Measurements from ENCODE around the gene KRT76.

KRT76 gene

DNA sequence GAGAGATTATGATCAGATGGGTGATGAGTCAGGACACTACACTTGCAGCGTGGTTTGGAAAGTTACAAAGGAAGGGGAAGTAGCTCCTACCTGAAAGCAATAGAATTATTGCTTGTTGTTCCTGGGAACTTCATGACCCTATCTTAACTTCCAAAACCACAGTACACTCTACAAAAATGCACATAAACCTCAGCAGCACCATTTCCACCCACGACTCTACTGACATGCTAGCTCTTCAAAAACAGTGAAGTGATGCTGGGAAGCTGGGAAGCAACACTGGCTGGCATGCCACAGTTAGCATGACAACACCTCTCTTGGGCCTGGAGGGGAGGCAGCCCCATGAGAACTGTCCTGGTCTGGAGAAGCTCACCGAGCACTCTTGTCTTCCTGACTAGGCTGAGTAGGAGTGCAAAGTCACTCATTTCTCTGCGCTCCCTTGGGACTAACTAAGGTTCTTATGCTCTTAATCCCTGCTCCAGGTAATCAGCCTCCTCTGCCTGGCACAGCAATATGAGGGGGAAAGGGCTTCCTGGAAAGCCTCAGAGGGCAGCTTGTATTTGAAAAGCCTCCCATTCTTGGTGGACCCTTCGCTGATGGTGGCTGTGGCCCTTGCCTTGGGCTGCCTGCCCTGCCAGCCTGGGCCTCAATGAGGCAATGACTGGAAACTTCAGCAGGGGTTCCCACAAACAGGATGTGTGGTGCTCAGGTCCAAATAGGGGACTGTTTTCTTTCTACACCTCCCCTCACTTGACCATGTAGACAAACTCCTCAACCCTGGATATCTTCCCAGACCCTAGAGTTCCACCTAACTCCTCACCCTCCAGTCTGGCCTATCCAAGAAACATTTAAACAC, 17.6 kb upstream of the KRT76 start:
- POLR2A ChIA-PET = no interaction called here
- CTCF ChIA-PET = interaction anchor here (0.6 kb wide), 1 partner anchor 510 kb away, joined by 3 read pairs; no protein-coding TSS in a partner anchor

GRCh38 chr12:52792185-52793029, 15.3 kb upstream of the KRT76 start:
- POLR2A ChIA-PET = no interaction called here
- DNase-seq (ENCODE audit: extremely low spot score) = no peak
- TF ChIP-seq CTBP1 (IDR thresholded peaks at IDR 0.05; ENCODE audit: borderline replicate concordance) (no peak), BHLHE40 (IDR thresholded peaks at IDR 0.05; ENCODE audit: borderline replicate concordance) (no peak)
- CTCF ChIA-PET = no interaction called here

More for the DNA sequence above, 17.6 kb upstream of the KRT76 start:
- DNase-seq (ENCODE audit: extremely low spot score) = no peak
- TF ChIP-seq SUZ12 (IDR thresholded peaks at IDR 0.05) (no peak), ARNT (IDR thresholded peaks at IDR 0.05) (no peak), SP1 (IDR thresholded peaks at IDR 0.05) (no peak), NFRKB (IDR thresholded peaks at IDR 0.05) (no peak), PKNOX1 (IDR thresholded peaks at IDR 0.05) (no peak), HDGF (IDR thresholded peaks at IDR 0.05; ENCODE audit: borderline replicate concordance) (no peak), TARDBP (IDR thresholded peaks at IDR 0.05) (no peak)

DNA sequence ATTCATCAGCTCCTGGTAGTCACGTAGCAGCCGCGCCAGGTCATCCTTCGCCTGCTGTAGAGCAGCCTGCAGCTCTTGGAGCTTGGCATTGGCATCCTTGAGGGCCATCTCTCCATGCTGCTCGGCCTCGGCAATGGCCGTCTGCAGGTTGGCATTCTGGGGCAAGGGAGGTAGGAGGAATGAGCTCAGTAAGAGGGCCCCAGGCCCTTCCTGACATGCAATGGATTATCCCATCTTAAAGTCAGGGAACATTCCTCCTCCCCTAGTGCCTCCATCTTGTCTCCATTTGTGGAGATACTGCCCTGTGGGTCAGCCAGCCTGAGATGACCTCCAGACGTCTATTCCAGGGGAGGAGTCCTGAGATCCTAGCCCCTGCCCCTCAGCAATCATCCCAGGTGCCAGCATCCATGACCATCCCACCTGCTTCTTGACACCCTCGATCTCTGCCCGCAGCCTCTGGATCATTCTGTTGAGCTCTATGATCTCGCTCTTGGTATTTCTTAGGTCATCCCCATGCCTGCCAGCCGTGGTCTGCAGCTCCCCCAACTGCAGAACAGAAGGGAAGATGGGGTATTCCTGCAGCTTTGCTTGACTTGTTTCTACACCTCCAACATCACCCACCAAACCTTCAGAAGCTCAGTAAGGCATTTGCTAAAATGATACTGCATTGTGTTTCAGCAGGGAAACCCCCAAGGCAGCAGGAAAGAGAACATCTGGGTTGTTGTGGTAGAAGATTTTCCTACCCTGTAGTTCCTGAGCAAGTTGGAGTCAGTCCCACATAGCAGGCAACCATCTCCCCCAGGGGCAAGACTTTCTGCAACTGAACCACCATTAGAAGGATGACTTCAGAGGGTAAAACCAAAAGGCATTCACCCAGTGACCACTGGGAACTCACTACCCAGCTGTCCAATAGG, 14.4 kb upstream of the KRT76 start:
- POLR2A ChIA-PET = no interaction called here
- CTCF ChIA-PET = no interaction called here
- no peak for TF ChIP-seq ZNF384 (IDR thresholded peaks at IDR 0.05)
- no peak for TF ChIP-seq SP1 (IDR thresholded peaks at IDR 0.05)
- no peak for TF ChIP-seq ELF4 (IDR thresholded peaks at IDR 0.05)
- TF ChIP-seq LEF1 (IDR thresholded peaks at IDR 0.05; ENCODE audit: borderline replicate concordance) = no peak
- TF ChIP-seq SUZ12 (IDR thresholded peaks at IDR 0.05) = no peak
- no peak for TF ChIP-seq L3MBTL2 (conservative IDR thresholded peaks at IDR 0.05)
- TF ChIP-seq PKNOX1 (IDR thresholded peaks at IDR 0.05) = no peak
- no peak for TF ChIP-seq FOXK2 (IDR thresholded peaks at IDR 0.05)
- no peak for TF ChIP-seq BHLHE40 (IDR thresholded peaks at IDR 0.05; ENCODE audit: borderline replicate concordance)
- TF ChIP-seq FOXM1 (IDR thresholded peaks at IDR 0.05; ENCODE audit: borderline replicate concordance) = no peak
- TF ChIP-seq HDGF (IDR thresholded peaks at IDR 0.05; ENCODE audit: borderline replicate concordance) = no peak
- no peak for DNase-seq (ENCODE audit: extremely low spot score)

DNA sequence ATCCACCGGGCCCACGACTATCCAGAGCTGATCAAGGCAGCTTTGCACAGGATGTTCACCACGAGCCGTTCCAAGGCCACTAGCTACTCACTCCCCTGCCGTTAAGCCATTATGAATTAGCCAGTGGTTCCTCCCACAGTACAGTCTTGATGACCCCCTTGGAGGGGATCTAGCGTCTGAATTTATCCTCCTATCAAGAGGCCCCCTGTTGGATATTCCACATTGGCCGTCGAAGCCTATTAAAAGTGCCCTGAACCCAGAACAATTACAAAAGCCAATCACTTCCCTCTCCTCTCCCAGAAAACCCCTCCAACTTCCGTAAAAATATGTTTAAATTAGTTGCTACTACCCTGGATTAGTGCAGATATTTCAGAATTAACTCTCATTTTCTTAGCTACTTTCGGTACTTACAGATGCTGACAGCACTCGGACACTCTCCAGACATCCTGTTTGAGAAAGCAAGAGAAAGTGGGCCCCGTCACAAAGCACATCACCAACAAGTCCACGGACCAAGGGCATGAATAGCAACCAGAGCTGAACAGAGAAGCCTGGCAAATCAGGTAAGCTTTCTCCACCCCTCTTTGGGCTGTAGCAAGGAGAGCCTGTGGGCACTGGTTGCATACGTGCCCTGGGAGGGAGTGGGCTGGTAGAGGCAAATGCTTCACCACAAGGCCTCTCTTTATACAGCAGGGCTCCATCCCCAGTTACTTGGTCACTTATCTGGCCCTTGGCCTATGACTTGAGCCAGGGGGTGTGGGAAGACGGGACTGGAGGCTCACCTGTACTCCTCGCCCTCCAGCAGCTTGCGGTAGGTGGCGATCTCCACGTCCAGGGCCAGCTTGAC, 13.5 kb upstream of the KRT76 start:
- ChIA-PET CTCF (no interaction called here), POLR2A (no interaction called here)
- TF ChIP-seq TARDBP (IDR thresholded peaks at IDR 0.05) = no peak
- no peak for TF ChIP-seq SUZ12 (IDR thresholded peaks at IDR 0.05)
- TF ChIP-seq NFRKB (IDR thresholded peaks at IDR 0.05) = no peak
- no peak for TF ChIP-seq SP1 (IDR thresholded peaks at IDR 0.05)
- no peak for TF ChIP-seq ELF4 (IDR thresholded peaks at IDR 0.05)
- no peak for TF ChIP-seq LEF1 (IDR thresholded peaks at IDR 0.05; ENCODE audit: borderline replicate concordance)
- no peak for TF ChIP-seq HDGF (IDR thresholded peaks at IDR 0.05; ENCODE audit: borderline replicate concordance)
- TF ChIP-seq ZNF384 (IDR thresholded peaks at IDR 0.05) = no peak
- no peak for TF ChIP-seq FOXA1 (IDR thresholded peaks at IDR 0.05)
- TF ChIP-seq BHLHE40 (IDR thresholded peaks at IDR 0.05; ENCODE audit: borderline replicate concordance) = no peak
- TF ChIP-seq L3MBTL2 (conservative IDR thresholded peaks at IDR 0.05) = no peak
- no peak for TF ChIP-seq FOXK2 (IDR thresholded peaks at IDR 0.05)
- TF ChIP-seq FOXM1 (IDR thresholded peaks at IDR 0.05; ENCODE audit: borderline replicate concordance) = no peak
- no peak for DNase-seq (ENCODE audit: extremely low spot score)

DNA sequence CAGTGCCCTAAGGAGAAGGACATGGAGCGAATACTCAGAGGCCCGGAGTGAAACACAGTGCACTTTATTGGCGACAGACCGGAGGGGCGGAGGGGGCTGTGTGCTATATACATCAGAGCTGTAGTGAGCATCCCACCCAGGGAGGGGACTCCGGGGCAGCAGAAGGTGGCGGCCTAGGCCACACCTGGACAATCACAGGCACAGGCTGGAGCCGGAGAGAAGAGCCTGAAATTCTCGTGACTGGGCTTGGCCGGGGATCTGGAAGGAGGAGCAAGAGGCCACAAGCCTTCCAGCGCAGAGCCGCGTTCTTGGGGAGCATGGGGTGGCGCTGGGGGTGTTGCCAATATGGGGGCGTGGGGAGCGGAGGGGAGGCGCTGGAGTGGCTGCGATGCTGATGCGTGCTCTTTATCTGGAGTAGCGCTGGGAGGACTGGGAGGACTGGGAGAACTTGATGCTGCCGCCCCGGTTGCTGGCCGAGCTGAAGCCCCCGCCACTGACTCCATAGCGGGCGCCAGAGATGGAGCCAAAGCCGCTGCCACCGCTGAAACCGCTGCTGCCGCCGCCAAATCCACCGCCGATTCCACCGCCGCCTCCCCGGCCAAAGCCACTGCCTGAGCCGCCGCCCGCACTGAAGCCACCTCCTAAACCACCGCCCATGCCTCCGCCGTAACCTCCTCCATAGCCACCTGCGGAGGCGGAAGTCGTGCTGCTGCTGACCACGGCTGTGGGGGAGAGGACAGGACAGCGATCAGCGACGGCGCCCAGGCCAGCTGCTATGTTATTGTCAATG, 12.7 kb upstream of the KRT76 start:
- no peak for DNase-seq (ENCODE audit: extremely low spot score)
- CTCF ChIA-PET = no interaction called here
- POLR2A ChIA-PET = no interaction called here
- no peak for TF ChIP-seq L3MBTL2 (conservative IDR thresholded peaks at IDR 0.05)
- no peak for TF ChIP-seq NFRKB (IDR thresholded peaks at IDR 0.05)
- no peak for TF ChIP-seq LEF1 (IDR thresholded peaks at IDR 0.05; ENCODE audit: borderline replicate concordance)
- TF ChIP-seq PKNOX1 (IDR thresholded peaks at IDR 0.05) = no peak
- no peak for TF ChIP-seq HDGF (IDR thresholded peaks at IDR 0.05; ENCODE audit: borderline replicate concordance)
- TF ChIP-seq ELF4 (IDR thresholded peaks at IDR 0.05) = no peak
- TF ChIP-seq SUZ12 (IDR thresholded peaks at IDR 0.05) = no peak
- no peak for TF ChIP-seq FOXM1 (IDR thresholded peaks at IDR 0.05; ENCODE audit: borderline replicate concordance)
- no peak for TF ChIP-seq FOXK2 (IDR thresholded peaks at IDR 0.05)
- no peak for TF ChIP-seq ARNT (IDR thresholded peaks at IDR 0.05)
- no peak for TF ChIP-seq FOXA1 (IDR thresholded peaks at IDR 0.05)
- TF ChIP-seq CTBP1 (IDR thresholded peaks at IDR 0.05; ENCODE audit: borderline replicate concordance) = no peak

Data from HEK293T (cell line).